Measurements from ENCODE around the gene MEIOSIN.
A peak's percentile ranks its signal among the peaks of the same experiment; 100 is the strongest.

Gene MEIOSIN

DNA sequence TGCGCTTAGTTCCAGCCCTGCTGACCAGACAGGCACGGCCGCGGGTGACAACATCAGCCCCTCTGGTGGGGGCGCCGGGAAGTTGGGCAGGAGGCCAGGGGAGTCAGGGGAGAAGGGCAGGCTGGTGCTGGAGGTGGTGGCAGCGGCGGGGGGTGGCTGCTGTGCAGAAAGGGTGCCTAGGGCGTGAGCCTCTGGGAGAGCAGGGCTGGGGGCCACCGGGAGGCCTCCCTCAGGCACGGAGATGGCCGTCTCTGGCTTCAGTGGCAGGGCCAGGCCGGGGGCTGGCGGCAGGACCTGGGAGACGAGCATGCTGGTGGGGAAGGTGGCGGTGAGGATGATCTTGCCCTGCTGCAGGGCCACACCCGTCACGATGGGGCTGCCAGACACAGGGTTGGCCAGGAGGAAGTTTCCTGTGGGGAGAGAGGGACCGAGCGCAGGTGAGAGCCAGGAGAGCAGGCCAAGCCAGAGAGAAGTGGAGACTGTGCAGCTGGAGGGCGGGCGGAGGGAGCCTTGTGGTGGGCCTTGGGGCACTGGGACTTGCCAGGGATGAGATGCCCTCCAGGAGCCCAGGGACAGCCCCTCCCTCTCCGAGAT lies 32.6 kb downstream of the MEIOSIN start:
- no peak for DNase-seq

DNA sequence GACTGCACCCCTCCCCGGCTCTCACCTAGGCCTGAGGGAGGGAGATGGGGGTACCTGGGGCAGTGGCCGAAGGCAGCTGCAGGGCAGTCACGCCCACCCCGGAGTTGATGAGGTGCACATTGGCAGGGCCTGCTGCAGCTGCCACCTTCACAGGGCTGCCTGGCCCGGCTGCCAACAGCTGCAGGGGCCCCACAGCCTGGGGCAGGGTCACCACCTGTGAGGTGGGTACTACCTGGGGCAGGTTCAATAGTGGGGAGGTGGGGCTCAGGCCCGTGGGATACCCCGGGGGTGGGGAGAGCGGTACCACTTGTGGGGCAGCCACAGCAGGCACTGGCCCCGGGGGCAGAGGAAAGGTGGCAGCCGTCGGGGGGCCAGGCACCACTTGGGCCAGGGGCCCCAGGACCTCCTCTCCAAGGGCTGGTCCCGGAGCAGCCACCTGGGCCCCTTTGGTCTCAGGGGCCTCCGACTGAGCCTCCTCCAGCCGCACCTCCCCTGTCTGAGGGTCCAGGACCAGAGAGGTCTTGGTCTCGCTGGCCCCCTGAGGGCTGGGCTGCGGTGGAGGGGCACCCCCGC lies 33.1 kb downstream of the MEIOSIN start:
- no peak for DNase-seq

DNA sequence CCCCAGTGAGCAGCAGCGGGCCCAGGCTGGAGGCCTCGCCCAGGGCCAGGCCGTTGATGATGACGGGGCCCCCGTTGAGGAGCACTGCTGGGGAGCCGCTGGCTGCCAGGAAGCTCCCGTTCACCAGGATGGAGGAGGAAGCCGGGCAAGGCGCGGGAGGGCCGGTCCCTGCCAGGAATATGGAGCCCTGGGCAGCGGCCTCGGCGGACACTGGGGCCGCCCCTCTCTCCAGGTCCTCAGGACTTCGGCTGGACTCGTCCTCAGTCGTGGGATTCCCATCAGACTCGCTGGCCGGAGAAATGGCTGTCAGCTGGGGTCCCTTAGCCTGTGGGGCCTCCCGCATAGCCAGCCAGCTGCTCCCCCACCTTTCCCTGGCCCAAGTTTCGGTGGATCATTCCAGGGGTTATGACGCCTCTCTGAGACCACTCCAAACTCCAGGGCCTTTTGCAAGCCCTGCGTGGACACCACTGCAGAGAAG lies 33.7 kb downstream of the MEIOSIN start:
- no peak for DNase-seq

DNA sequence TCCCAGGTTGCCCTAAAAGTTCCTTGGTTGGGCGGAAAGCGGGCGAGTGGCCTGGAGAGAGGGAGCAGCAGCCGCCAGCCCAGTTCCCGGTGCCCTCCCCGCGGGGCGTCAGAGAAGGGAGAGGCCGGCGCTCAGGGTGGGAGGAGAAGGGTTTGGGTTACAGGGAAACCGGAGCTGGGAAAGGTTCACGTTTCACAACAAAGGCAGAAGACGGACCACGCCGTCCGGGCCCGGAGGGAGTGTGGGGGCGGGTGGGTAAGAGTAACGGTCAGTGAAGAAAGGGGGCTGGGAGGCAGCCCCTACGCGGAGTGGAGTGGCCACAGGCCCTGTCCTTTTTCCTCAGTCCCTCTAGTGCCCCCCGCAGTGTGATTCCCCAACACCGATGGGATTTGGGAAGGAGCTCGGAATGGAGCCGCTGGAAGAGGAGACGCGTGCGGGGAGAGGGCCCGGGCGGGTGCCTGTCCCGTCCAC lies 34.2 kb downstream of the MEIOSIN start:
- no peak for DNase-seq

DNA sequence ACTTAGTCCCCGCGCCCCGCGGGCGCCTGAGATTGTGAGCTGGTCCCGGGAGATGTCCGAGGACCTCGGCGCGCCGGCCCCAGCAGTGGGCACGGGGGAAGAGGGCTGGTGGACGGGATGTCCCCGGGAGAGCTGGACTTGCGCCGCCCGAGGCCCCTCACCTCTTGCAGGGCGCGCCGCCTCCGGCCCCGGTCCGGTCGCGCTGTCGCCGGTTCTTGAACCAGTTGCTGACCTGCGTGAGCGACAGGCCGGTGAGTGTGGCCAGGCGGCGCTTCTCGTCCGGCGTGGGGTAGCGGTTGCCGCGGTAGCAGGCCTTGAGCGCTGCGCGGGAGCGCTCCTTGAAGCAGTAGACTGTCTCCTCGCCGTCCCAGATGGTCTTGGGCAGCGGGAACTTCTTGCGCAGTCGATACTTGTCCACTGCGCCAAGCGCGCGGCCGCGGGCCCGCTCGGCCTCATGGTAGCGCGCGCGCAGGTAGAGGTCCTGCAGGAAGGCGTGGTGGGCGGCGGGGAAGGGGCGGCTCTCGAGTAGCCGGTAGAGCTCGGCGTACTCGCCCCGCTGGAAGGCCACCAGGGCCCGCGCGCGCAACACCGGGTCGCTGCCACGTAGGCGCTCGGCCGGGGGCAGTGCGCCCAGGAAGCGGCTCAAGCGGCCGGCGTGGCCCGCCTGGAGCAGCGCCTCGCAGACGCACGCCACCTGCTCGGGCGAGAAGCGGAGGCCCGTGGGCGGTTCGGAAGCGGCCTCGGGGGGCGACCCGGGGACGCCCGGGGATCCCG lies 34.8 kb downstream of the MEIOSIN start:
- DNase-seq: no peak

DNA sequence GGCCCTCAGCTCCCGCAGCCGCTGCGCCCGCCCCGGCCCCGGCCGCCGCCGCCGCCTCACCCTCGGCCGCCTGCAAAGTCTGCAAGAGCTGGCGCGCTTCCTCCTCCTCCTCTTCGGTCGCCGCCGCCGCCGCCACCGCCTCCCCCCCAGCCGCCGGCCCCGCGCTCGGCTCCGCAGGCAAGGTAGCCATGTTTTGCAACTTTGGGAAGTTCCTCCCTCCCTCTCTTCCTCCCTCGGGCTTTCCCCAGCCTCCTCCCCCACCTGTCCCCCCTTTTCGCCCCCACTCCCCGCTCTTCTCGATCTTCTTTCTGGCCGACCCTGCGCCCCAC lies 35.4 kb downstream of the MEIOSIN start:
- peak; percentile 42 for DNase-seq

DNA sequence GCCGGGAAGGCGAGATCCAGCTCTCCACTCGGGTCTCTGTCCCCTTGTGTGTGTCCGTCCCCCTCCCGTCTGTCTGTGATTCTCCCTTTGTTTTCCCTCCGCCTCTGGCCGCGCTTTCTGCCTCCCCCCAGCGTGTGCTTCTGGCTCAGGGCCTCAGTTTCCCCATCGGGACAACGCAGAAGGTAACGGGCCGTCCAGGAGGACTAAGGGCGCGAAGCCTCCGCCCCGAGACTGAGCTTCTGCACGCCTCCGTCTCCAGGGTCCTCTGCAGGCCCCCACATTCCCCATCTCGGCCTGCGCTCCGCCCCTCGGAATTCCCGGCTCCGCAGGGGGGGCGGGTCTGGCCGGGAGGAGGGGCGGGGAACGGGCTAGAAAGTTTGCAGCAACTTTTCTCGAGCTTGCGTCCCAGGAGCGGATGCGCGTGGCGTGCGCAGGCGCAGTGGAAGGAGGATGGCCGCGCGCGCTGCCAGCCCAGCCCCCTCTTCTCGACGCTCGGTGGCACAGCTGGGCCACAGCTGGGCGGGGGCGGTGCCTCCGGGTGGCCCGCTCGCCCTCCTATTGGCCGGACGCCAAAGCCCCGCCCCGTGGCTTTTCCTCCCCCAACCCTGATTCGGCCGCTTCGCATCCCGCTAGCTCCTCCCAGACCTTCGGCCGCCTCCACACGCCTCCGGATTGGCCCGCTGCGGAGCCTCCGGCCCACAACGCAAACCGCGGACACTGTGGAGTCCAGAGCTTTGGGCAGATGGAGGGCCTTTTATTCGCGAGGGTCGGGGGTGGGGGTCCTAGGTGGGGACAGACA lies 35.9 kb downstream of the MEIOSIN start, which contains the start of gene SIX5:
TSS of gene SIX5 (minus strand) at position 269 of the 799 bp plus-strand sequence. CDS start 408 bp downstream, outside the sequence.
- peak; percentile 98 for DNase-seq

DNA sequence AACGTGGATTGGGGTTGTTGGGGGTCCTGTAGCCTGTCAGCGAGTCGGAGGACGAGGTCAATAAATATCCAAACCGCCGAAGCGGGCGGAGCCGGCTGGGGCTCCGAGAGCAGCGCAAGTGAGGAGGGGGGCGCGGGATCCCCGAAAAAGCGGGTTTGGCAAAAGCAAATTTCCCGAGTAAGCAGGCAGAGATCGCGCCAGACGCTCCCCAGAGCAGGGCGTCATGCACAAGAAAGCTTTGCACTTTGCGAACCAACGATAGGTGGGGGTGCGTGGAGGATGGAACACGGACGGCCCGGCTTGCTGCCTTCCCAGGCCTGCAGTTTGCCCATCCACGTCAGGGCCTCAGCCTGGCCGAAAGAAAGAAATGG lies 36.6 kb downstream of the MEIOSIN start:
- peak; percentile 28 for DNase-seq

DNA sequence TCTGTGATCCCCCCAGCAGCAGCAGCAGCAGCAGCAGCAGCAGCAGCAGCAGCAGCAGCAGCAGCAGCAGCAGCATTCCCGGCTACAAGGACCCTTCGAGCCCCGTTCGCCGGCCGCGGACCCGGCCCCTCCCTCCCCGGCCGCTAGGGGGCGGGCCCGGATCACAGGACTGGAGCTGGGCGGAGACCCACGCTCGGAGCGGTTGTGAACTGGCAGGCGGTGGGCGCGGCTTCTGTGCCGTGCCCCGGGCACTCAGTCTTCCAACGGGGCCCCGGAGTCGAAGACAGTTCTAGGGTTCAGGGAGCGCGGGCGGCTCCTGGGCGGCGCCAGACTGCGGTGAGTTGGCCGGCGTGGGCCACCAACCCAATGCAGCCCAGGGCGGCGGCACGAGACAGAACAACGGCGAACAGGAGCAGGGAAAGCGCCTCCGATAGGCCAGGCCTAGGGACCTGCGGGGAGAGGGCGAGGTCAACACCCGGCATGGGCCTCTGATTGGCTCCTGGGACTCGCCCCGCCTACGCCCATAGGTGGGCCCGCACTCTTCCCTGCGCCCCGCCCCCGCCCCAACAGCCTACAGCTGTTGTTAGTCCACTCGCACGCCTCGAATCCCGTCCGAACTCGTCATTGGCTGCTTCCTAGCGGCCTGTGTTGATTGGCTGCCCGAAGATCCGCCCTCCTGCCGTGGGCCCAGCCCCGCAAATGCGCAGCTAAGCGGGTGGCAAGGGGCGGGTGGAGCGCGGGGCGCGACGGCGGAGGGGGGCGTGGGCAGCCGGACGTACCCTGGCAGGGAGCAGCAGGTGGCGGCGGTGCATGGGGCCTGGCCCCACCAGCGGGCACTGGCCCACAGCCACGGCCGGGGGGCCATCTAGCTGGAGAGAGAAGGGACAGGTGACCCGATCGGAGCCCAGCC lies 37.2 kb downstream of the MEIOSIN start:
- DNase-seq: peak; percentile 93

DNA sequence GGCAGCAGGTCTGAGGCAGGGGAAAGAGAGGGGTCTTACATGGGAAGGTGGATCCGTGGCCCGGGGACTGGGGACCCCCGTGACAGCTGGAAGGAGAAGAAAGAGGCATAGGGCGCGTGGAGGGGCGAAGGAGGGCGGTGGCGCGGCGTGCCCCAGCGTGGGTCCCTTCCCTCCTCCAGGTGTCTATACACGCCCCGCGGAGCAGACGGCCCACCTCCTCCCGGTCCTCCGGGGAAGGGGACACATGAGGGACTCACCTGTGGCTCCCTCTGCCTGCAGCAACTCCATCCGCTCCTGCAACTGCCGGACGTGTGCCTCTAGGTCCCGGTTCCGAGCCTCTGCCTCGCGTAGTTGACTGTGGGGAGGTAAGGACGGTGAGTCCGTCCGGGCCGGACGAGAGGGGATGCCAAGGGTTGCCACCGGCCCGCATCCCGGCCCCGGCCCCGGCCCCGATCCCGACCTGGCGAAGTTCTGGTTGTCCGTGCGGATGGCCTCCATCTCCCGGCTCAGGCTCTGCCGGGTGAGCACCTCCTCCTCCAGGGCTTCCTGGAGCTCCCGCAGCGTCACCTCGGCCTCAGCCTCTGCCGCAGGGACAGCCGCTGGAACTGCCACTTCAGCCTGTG lies 38.2 kb downstream of the MEIOSIN start:
- DNase-seq: no peak

DNA sequence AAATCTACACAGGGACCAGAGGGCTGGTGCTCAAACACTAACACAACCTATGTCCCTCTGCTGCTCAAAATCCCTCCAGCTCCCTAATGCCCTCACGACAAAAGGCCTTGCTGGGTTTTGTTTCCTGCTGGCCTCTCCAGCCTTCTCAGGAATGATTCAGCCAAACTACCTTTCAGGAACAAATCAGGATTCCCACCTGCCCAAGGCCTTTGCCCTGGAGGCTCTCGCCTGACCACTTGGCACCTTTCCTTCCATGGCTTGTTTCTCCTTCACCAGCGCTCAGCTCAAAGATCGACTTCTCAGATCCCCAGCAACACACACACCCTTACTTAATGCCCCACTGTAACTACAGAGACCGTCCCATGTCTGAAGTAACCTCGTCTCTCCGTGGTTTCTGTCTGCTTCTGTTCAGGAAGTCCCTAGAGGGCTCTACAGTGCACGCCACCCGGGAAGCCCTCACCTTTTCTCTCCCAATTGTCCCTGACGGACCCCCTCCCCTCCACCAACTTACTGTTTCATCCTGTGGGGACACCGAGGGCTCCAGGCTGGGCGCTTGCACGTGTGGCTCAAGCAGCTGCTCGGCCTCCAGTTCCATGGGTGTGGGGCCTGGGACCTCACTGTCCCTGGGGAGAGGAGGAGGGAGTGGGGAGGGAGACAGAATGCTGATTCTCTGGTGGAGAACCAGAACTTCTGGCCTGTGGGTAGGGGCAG lies 39.0 kb downstream of the MEIOSIN start:
- DNase-seq: no peak

DNA sequence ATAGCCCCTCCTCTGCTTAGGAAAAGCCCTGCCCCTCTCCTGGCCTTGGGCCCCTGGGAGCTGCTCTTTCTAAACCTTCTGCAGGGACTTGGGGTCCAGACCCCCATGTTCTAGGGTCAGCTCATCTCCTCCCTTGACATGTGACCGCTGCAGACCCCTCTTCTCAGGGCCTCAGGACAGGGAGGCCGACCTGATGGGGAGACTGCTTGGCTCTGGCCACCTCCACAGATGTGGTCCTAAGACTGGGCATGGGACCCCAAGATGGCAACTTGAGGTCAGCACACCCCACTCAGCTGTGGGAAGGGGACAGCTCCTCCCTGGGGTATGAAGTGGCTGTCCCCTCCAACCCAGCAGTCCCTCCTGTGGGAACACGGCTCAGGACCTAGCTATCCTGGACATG lies 39.7 kb downstream of the MEIOSIN start:
- DNase-seq: no peak

DNA sequence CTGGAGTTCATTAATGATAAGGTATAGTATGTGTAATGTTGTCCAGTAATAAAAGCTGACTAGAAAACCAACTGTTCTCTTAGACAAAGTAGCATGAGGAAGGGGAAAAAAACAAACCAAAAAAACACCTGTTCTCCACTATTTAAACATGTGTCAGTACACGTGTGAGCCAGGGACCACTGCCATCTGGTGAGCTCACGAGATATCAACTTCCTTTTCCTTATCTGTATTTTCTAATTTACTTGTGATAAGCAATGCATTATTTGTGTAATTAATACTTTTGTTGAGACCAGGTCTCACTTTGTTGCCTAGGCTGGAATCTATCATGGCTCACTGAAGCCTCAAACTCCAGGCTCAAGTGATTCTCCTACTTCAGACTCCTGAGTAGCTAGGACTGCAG lies 40.1 kb downstream of the MEIOSIN start:
- DNase-seq: no peak

DNA sequence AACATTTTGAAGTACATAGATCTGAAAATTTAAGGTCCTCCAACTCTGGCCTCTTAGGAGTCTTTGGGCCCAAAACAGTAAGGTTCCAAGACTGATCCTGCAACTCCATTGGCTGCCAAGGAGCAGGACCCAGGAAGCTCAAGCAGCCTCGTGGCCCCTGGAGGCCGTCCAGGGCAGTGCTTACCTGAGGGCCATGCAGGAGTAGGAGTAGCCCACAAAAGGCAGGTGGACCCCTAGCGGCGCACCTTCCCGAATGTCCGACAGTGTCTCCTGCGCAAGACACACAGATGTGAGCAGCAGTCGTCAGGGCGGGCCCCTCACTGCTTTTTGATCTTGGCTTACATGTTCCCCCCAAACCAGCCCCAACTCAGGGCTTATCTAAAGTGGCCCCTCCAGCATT lies 41.5 kb downstream of the MEIOSIN start:
- DNase-seq: no peak

DNA sequence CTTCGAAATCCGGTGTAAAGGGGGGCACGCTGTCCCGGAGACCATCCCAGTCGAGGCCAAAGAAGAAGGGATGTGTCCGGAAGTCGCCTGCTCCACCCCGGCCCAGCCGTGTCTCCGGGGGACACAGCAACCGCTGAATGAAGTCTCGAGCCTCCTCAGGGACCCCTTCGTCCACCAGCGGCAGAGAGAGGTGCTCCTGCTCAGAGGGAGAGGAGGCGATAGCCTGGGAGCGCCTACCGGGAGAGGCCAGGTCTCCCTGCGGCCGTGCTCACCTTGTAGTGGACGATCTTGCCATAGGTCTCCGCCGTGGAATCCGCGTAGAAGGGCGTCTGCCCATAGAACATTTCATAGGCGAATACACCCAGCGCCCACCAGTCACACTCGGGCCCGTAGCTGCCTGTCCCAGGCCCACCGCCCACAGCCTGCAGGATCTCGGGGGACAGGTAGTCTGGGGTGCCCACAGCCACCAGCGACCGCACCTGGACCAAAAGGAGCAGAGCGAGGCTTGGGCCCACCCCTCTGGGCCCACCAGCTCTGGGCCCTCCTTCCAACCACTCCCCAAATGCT lies 44.2 kb downstream of the MEIOSIN start:
- no peak for DNase-seq

DNA sequence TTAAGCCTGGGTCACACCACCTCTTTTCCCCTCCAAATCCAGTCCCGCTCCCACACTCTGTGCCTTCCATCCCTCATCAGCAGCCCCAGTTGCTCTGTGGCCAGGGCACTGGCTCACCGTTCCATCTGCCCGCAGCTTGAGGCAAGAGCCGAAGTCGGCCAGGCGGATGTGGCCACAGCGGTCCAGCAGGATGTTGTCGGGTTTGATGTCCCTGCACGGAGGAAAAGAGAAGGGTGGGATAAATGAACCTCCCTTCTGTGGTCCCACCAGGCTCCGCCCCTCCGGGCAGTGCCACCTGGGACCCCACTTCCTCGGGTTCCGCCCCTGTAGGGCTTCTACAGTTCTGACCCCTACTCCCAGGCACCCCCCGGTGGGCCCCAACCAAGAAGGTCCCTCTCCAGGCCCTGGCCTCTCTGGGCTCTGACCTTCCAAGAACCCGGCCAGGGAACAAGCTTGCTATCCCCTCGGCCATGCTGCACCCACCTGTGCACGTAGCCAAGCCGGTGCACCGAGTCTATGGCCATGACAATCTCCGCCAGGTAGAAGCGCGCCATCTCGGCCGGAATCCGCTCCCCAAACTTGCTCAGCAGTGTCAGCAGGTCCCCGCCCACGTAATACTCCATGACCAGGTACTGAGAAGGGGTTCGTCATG lies 44.9 kb downstream of the MEIOSIN start:
- DNase-seq: no peak

DNA sequence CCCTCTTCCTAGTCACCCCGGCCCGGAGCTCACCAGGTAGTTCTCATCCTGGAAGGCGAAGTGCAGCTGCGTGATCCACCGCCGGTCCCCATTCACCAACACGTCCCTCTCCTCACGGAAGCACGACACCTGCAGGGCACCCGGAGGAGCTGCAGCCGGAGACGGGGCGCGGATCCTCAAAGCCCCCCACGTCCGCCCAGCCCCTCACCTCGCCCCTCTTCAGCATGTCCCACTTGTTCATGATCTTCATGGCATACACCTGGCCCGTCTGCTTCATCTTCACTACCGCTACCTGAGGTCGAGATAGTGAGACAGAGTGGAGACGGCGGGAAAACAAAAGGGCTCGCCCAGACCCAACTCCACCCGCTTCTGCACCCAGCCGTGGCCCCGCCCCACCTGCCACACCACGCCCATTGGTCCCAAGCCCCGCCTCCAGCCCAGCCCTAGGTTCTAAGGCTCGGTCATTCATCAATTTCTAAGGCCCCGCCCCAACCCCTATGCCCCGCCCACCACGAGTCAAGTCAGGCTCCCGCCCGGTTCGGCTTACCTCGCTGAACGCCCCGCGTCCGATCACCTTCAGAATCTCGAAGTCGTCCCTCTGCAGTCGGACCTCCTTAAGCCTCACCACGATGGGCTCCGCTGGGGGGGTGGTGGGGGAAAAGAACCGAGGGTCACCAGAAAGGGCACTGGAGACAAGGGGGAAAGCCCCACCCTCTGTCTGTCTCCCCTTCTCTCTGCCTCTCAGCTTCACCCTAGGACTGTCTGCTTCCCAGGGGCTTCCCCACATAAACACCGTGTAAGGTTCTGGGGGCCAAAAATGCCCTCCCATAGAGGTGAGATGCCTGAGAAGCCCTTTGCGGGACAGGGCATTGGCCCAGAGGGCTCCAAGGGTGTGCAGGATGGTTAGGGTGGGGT lies 46.2 kb downstream of the MEIOSIN start:
- peak; percentile 95 for DNase-seq

DNA sequence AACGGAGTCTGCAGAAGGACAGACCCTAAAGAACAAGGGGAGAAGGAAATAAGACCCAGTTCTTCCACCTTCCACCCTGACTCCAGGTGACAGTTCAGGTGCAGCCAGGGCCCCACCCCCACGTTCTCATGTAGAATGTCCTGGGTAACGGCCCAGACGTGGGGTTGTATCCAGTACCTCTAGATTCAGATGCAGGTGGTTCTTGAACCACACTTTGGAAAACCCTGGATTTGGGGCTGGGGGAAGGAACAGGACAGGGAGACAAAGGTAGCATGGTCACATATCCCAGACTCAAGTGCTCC lies 46.9 kb downstream of the MEIOSIN start:
- no peak for DNase-seq

Measured in activated CD4-positive, alpha-beta T cell treated with anti-CD3 and anti-CD28 coated beads, Interleukin-2, amount 50 U/mL, for 16 hours (primary cell).